ENCODE results near the gene MYO1D. TPM values are rescaled to one million over a fixed set of nuclear protein-coding genes. Genes with fewer than 3 reads are reported as not detected.

Gene MYO1D
- total and polyA plus RNA-seq, 2 donors (not counting 3 experiments of a cell fraction or from before 2014, with no cell fraction given), result 37.8 to 85.5 TPM

- dilution Hi-C loops (cut with MboI; ENCODE audit: extremely low pct_ligation_motif_present, low sequenced_read_pairs), result no loop called here
- DNase-seq (ENCODE audit: low read depth, low spot score) (no peak), FAIRE-seq (no peak)
- Histone ChIP-seq H3K27ac (ENCODE audit: insufficient read depth, low read depth, low read length) (peak overlapping the region; percentile 67), H2AFZ (ENCODE audit: low read depth, low read length) (no peak overlapping the region), H3K9ac (replicated peaks; ENCODE audit: extremely low read depth, insufficient read depth, low read length) (no peak overlapping the region), H3K79me2 (ENCODE audit: control insufficient read depth, insufficient read depth, low read length) (no peaks in the 10 kb centered on the region), H3K27me3 (ENCODE audit: control insufficient read depth in 2 of 2, insufficient read depth in 2 of 2, low read length in 2 of 2) (no peaks in the 10 kb centered on the region), H3K4me3 (replicated peaks in 1 of 3; ENCODE audit: insufficient read depth in 1 of 3, low read depth in 1 of 3, low read length in 3 of 3) (no peak overlapping the region), H4K20me1 (replicated peaks; ENCODE audit: control insufficient read depth, extremely low read depth, insufficient read depth, low read length) (no peaks in the 10 kb centered on the region), H3K9me3 (replicated peaks; ENCODE audit: control insufficient read depth, insufficient read depth, low read length) (no peaks in the 10 kb centered on the region), H3K36me3 (ENCODE audit: control insufficient read depth in 2 of 2, extremely low read depth in 1 of 2, insufficient read depth in 2 of 2, low read length in 2 of 2) (no peaks in the 10 kb centered on the region), H3K9me1 (replicated peaks; ENCODE audit: control insufficient read depth, extremely low read depth, insufficient read depth, low read length) (no peaks in the 10 kb centered on the region), H3K4me1 (ENCODE audit: control insufficient read depth, extremely low read depth, insufficient read depth, low read length) (peaks cover 24% of the 10 kb centered on the region), H3K4me2 (ENCODE audit: insufficient read depth, low read length) (no peak overlapping the region)
- intact Hi-C loops (cut with micrococcal nuclease), result no loop called here
- ChIA-PET CTCF (interaction anchor here (1.7 to 2.9 kb wide), 4 partner anchors 10 to 105 kb away, joined by 11 to 29 read pairs (median 17); partner anchors contain the start of gene MYO1D), POLR2A (no interaction called here)
- no TSS peak for BruUV-seq (replicated peaks)
- TF ChIP-seq JUN (IDR thresholded peaks at IDR 0.05; ENCODE audit: borderline replicate concordance, insufficient read depth, insufficient read length, low read depth), result no peak
- TF ChIP-seq GATA2 (IDR thresholded peaks at IDR 0.05; ENCODE audit: insufficient read depth, insufficient read length, low read depth, low read length), result no peak
- TF ChIP-seq MAX (IDR thresholded peaks at IDR 0.05; ENCODE audit: insufficient read depth, insufficient read length), result no peak
- no peak for TF ChIP-seq POLR2A (IDR thresholded peaks at IDR 0.05; ENCODE audit: low read depth, low read length)
- TF ChIP-seq MYC (IDR thresholded peaks at IDR 0.05; ENCODE audit: low read depth, low read length), result no peak
- no peak for TF ChIP-seq CTCF (IDR thresholded peaks at IDR 0.05; ENCODE audit: extremely low read depth in 1 of 2, insufficient read depth in 1 of 2, low read depth in 1 of 2, low read length in 2 of 2)
- no peak for TF ChIP-seq POLR2AphosphoS5 (IDR thresholded peaks at IDR 0.05; ENCODE audit: insufficient read depth, low read depth, low read length)
- no peak for TF ChIP-seq EZH2 (IDR thresholded peaks at IDR 0.05; ENCODE audit: borderline replicate concordance, low read depth, low read length, severe bottlenecking)
These were observed 104.4 kb downstream of the MYO1D start for GRCh38 chr17:32772453-32773025.
